A549 (cell line): ENCODE measurements around the gene PPP6R3.

Source experiments
- POLR2A ChIP-seq: IDR thresholded peaks from 2 replicates; pipeline ENCODE4 v1.6.1; 2012; ENCODE audit warnings: mild to moderate bottlenecking, low read length
- TF ChIP-seq, protein P1 (sequence below): fragments of >200 bp; sonication (Bioruptor Twin); formaldehyde crosslinking; IDR thresholded peaks from 3 replicates; pipeline ENCODE4 v1.5.1; 2016
- TF ChIP-seq, protein P2 (sequence below): IDR thresholded peaks from 2 replicates; pipeline ENCODE4 v1.6.1; 2012

DNA sequence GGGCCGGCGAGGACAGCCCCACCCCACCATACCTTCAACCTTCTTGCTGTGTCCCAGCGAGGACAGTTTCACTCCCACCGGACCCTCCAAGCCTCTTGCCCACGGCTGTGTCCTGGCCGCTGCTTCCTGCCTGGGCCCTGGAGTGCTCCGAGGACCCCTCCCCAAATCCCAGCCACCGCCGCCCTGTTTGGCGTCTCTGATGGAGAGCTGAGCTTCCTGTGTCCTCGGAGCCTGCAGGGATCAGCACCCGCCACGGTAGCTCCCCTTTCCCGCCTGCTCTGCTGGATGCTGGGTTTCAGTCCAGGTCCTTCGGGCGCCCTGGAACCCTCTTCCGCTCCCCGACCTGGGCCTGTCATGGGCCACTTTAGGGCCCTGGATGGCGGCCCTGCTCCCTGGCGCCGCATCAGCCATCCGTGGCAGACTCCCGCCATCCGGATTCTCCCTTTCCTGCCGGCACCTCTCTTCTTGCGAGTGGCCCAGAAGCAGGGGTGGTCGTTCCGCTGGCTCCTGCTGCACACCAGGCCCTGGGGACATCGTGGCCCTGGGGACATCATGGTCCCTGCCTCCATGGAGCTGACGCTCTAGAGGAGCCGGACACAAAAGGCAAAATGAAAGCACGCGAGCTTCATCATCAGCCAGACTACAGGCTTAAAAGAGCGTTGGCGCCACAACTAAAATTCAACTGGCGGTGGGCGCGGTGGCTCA lies 189.5 kb downstream of the PPP6R3 start:
- TF ChIP-seq POLR2A: no peak
- TF ChIP-seq, protein P1, sequence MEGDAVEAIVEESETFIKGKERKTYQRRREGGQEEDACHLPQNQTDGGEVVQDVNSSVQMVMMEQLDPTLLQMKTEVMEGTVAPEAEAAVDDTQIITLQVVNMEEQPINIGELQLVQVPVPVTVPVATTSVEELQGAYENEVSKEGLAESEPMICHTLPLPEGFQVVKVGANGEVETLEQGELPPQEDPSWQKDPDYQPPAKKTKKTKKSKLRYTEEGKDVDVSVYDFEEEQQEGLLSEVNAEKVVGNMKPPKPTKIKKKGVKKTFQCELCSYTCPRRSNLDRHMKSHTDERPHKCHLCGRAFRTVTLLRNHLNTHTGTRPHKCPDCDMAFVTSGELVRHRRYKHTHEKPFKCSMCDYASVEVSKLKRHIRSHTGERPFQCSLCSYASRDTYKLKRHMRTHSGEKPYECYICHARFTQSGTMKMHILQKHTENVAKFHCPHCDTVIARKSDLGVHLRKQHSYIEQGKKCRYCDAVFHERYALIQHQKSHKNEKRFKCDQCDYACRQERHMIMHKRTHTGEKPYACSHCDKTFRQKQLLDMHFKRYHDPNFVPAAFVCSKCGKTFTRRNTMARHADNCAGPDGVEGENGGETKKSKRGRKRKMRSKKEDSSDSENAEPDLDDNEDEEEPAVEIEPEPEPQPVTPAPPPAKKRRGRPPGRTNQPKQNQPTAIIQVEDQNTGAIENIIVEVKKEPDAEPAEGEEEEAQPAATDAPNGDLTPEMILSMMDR: no peak
- TF ChIP-seq, protein P2, sequence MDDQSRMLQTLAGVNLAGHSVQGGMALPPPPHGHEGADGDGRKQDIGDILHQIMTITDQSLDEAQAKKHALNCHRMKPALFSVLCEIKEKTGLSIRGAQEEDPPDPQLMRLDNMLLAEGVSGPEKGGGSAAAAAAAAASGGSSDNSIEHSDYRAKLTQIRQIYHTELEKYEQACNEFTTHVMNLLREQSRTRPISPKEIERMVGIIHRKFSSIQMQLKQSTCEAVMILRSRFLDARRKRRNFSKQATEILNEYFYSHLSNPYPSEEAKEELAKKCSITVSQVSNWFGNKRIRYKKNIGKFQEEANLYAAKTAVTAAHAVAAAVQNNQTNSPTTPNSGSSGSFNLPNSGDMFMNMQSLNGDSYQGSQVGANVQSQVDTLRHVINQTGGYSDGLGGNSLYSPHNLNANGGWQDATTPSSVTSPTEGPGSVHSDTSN: no peak
